HEK293 (cell line): ENCODE measurements around the gene SERINC4.
A peak's percentile ranks its signal among the peaks of the same experiment; 100 is the strongest.

Experiments used
- BCL11B ChIP-seq: fragments of 450-650 bp; formaldehyde crosslinking; IDR thresholded peaks from 2 replicates; pipeline ENCODE4 v1.5.1; 2016; ENCODE audit warnings: low read depth, missing biosample characterization, missing genetic modification characterization
- FEZF1 ChIP-seq: fragments of 450-650 bp; formaldehyde crosslinking; IDR thresholded peaks from 2 replicates; pipeline ENCODE4 v1.5.1; 2016; ENCODE audit warnings: missing biosample characterization, missing genetic modification characterization
- GLI2 ChIP-seq: fragments of 450-650 bp; formaldehyde crosslinking; IDR thresholded peaks from 2 replicates; pipeline ENCODE4; 2017; ENCODE audit warnings: missing biosample characterization, missing genetic modification characterization, low read depth, borderline replicate concordance
- HIC1 ChIP-seq: fragments of 450-650 bp; formaldehyde crosslinking; IDR thresholded peaks from 2 replicates; pipeline ENCODE4 v1.5.1; 2016; ENCODE audit warnings: missing biosample characterization, missing genetic modification characterization
- PATZ1 ChIP-seq: fragments of 450-650 bp; formaldehyde crosslinking; IDR thresholded peaks from 2 replicates; pipeline ENCODE4 v1.5.1; 2016; ENCODE audit warnings: missing biosample characterization, missing genetic modification characterization
- SP3 ChIP-seq: fragments of 450-650 bp; formaldehyde crosslinking; IDR thresholded peaks from 2 replicates; pipeline ENCODE4 v1.5.1; 2016; ENCODE audit warnings: missing biosample characterization, missing genetic modification characterization
- ZBTB11 ChIP-seq: fragments of 450-650 bp; formaldehyde crosslinking; conservative IDR thresholded peaks from 2 replicates; pipeline ENCODE4 v1.5.1; 2016; ENCODE audit warnings: low read depth, missing biosample characterization, missing genetic modification characterization
- ZNF114 ChIP-seq: fragments of 450-650 bp; formaldehyde crosslinking; IDR thresholded peaks from 2 replicates; pipeline ENCODE4 v1.5.0; 2017; ENCODE audit warnings: missing biosample characterization, missing genetic modification characterization
- ZNF148 ChIP-seq: fragments of 450-650 bp; formaldehyde crosslinking; IDR thresholded peaks from 2 replicates; pipeline ENCODE4 v1.5.0; 2017; ENCODE audit warnings: missing biosample characterization, missing genetic modification characterization, borderline replicate concordance
- ZNF174 ChIP-seq: fragments of 450-650 bp; formaldehyde crosslinking; IDR thresholded peaks from 2 replicates; pipeline ENCODE4 v1.5.0; 2017; ENCODE audit warnings: missing biosample characterization, mild to moderate bottlenecking, missing genetic modification characterization
- ZNF18 ChIP-seq: fragments of 450-650 bp; formaldehyde crosslinking; IDR thresholded peaks from 2 replicates; pipeline ENCODE4 v1.5.1; 2016; ENCODE audit warnings: missing biosample characterization, missing genetic modification characterization
- ZNF19 ChIP-seq: fragments of 450-650 bp; formaldehyde crosslinking; IDR thresholded peaks from 2 replicates; pipeline ENCODE4; 2016; ENCODE audit warnings: missing biosample characterization, missing genetic modification characterization, low read depth
- ZNF221 ChIP-seq: fragments of 450-650 bp; formaldehyde crosslinking; IDR thresholded peaks from 2 replicates; pipeline ENCODE4 v1.5.1; 2017; ENCODE audit warnings: missing biosample characterization, missing genetic modification characterization, borderline replicate concordance
- ZNF26 ChIP-seq: fragments of 450-650 bp; formaldehyde crosslinking; IDR thresholded peaks from 2 replicates; pipeline ENCODE4 v1.5.1; 2016; ENCODE audit warnings: missing biosample characterization, missing genetic modification characterization
- ZNF292 ChIP-seq: fragments of 450-650 bp; formaldehyde crosslinking; IDR thresholded peaks from 2 replicates; pipeline ENCODE4 v1.5.1; 2016; ENCODE audit warnings: low read depth, missing biosample characterization, missing genetic modification characterization, borderline replicate concordance
- ZNF366 ChIP-seq: fragments of 450-650 bp; formaldehyde crosslinking; conservative IDR thresholded peaks from 2 replicates; pipeline ENCODE4 v1.5.1; 2016; ENCODE audit warnings: missing biosample characterization, missing genetic modification characterization
- ZNF394 ChIP-seq: fragments of 450-650 bp; formaldehyde crosslinking; IDR thresholded peaks from 2 replicates; pipeline ENCODE4 v1.5.1; 2016; ENCODE audit warnings: missing biosample characterization, missing genetic modification characterization, mild to moderate bottlenecking, moderate library complexity, borderline replicate concordance
- ZNF404 ChIP-seq: fragments of 450-650 bp; formaldehyde crosslinking; IDR thresholded peaks from 2 replicates; pipeline ENCODE4 v1.5.1; 2017; ENCODE audit warnings: missing biosample characterization, missing genetic modification characterization
- ZNF416 ChIP-seq: fragments of 450-650 bp; formaldehyde crosslinking; IDR thresholded peaks from 2 replicates; pipeline ENCODE4 v1.5.1; 2016; ENCODE audit warnings: missing biosample characterization, missing genetic modification characterization
- ZNF530 ChIP-seq: fragments of 450-650 bp; formaldehyde crosslinking; IDR thresholded peaks from 2 replicates; pipeline ENCODE4 v1.5.1; 2016; ENCODE audit warnings: low read depth, missing biosample characterization, missing genetic modification characterization
- ZNF549 ChIP-seq: fragments of 450-650 bp; IDR thresholded peaks from 2 replicates; pipeline ENCODE4 v1.5.1; 2018; ENCODE audit warnings: missing biosample characterization, missing genetic modification characterization, mild to moderate bottlenecking, inconsistent platforms, moderate library complexity
- ZNF600 ChIP-seq: fragments of 450-650 bp; formaldehyde crosslinking; IDR thresholded peaks from 2 replicates; pipeline ENCODE4 v1.5.1; 2016; ENCODE audit warnings: missing biosample characterization, missing genetic modification characterization
- ZNF624 ChIP-seq: fragments of 450-650 bp; formaldehyde crosslinking; IDR thresholded peaks from 2 replicates; pipeline ENCODE4 v1.5.1; 2017; ENCODE audit warnings: missing biosample characterization, missing genetic modification characterization
- ZNF626 ChIP-seq: fragments of 450-650 bp; sonication (Bioruptor Pico); formaldehyde crosslinking; IDR thresholded peaks from 2 replicates; pipeline ENCODE4 v1.5.1; 2018; ENCODE audit warnings: missing biosample characterization, missing genetic modification characterization, inconsistent platforms
- ZNF654 ChIP-seq: fragments of 450-650 bp; formaldehyde crosslinking; IDR thresholded peaks from 2 replicates; pipeline ENCODE4 v1.5.1; 2016; ENCODE audit warnings: low read depth, missing biosample characterization, missing genetic modification characterization
- ZNF747 ChIP-seq: fragments of 450-650 bp; formaldehyde crosslinking; IDR thresholded peaks from 2 replicates; pipeline ENCODE4 v1.5.1; 2016; ENCODE audit warnings: missing biosample characterization, missing genetic modification characterization
- ZNF830 ChIP-seq: fragments of 450-650 bp; IDR thresholded peaks from 2 replicates; pipeline ENCODE4 v1.5.0; 2018; ENCODE audit warnings: missing biosample characterization, missing genetic modification characterization, low read depth, mild to moderate bottlenecking, moderate library complexity

Gene SERINC4

GRCh38 chr15:43776101-43776717, 23.8 kb downstream of the SERINC4 start (continued):
- no peak for TF ChIP-seq ZNF18
- no peak for TF ChIP-seq FEZF1 (tag by site-specific recombination)
- no peak for TF ChIP-seq ZNF292 (tag by site-specific recombination)
- TF ChIP-seq ZNF148 (tag by site-specific recombination) = no peak
- no peak for TF ChIP-seq GLI2 (tag by site-specific recombination)
- no peak for TF ChIP-seq ZNF747
- TF ChIP-seq ZNF626 = no peak
- TF ChIP-seq ZNF830 (tag by site-specific recombination) = no peak
- TF ChIP-seq ZNF624 (tag by site-specific recombination) = no peak
- no peak for TF ChIP-seq ZNF404 (tag by site-specific recombination)
- TF ChIP-seq PATZ1 = peak; percentile 18
- no peak for TF ChIP-seq ZNF366 (tag by site-specific recombination)
- TF ChIP-seq ZNF114 (tag by site-specific recombination) = no peak
- TF ChIP-seq ZNF174 (tag by site-specific recombination) = no peak
- TF ChIP-seq ZNF394 = no peak
- no peak for TF ChIP-seq ZNF416 (tag by site-specific recombination)
- no peak for TF ChIP-seq ZNF654 (tag by site-specific recombination)
- TF ChIP-seq ZNF549 (tag by site-specific recombination) = no peak
- TF ChIP-seq ZNF26 (tag by site-specific recombination) = no peak
- peak; percentile 14 for TF ChIP-seq ZBTB11 (tag by site-specific recombination)
- TF ChIP-seq ZNF221 = no peak
- TF ChIP-seq BCL11B (tag by site-specific recombination) = no peak
- peak; percentile 26; the same call in 1 of the 2 replicates for TF ChIP-seq HIC1 (tag by site-specific recombination)
- TF ChIP-seq ZNF600 (tag by site-specific recombination) = peak; percentile 34
- no peak for TF ChIP-seq ZNF530 (tag by site-specific recombination)
- no peak for TF ChIP-seq ZNF19 (tag by site-specific recombination)
- no peak for TF ChIP-seq SP3 (tag by site-specific recombination)
